Parathyroid adenoma (tissue), 2 donors: ENCODE results near the gene GRID1.
"Not testable (repeated sequence)": the region's sequence is repeated elsewhere in the genome, so short reads cannot be mapped to it uniquely, and the experiment has no call there.

ENCODE experiments used
- H2AFZ ChIP-seq: fragments of 300-600 bp; sonication (generic); one replicate; pipeline ENCODE4 v1.7.0; 2017; ENCODE audit warnings: antibody characterized with exemption, mild to moderate bottlenecking
- H3K27ac ChIP-seq: fragments of 300-600 bp; sonication (generic); one replicate; pipeline ENCODE4 v1.7.0; 2017
- H3K27me3 ChIP-seq: fragments of 300-600 bp; sonication (generic); one replicate; pipeline ENCODE4 v1.7.0; 2017; ENCODE audit warnings: low read length; ENCODE audit not compliant: control insufficient read depth, insufficient read depth
- H3K36me3 ChIP-seq: fragments of 300-600 bp; sonication (generic); one replicate; pipeline ENCODE4 v1.7.0; 2017; ENCODE audit warnings: low read length; ENCODE audit not compliant: control insufficient read depth, insufficient read depth
- H3K4me1 ChIP-seq: fragments of 300-600 bp; sonication (generic); one replicate; pipeline ENCODE4 v1.7.0; 2017; ENCODE audit warnings: control low read depth
- H3K4me2 ChIP-seq: fragments of 300-600 bp; sonication (generic); one replicate; pipeline ENCODE4 v1.7.0; 2017; ENCODE audit warnings: low read length
- H3K4me3 ChIP-seq: fragments of 300-600 bp; sonication (generic); one replicate; pipeline ENCODE4 v1.7.0; 2017; ENCODE audit warnings: low read depth, low read length
- H3K79me2 ChIP-seq: fragments of 300-600 bp; sonication (generic); one replicate; pipeline ENCODE4 v1.7.0; 2017; ENCODE audit warnings: control low read depth
- H3K9ac ChIP-seq: fragments of 300-600 bp; sonication (generic); one replicate; pipeline ENCODE4 v1.7.0; 2017; ENCODE audit warnings: mild to moderate bottlenecking
- H3K9me3 ChIP-seq: fragments of 300-600 bp; sonication (generic); one replicate; pipeline ENCODE4 v1.7.0; 2017; ENCODE audit warnings: low read length; ENCODE audit not compliant: control insufficient read depth
- TF ChIP-seq, protein P1 (sequence below): fragments of 300-600 bp; sonication (generic); IDR thresholded peaks from one replicate; pipeline ENCODE4 v1.7.0; 2017; ENCODE audit warnings: antibody characterized with exemption, mild to moderate bottlenecking
- donor health status: primary hyperparathyroidism.

GRID1 gene

GRCh38 chr10:86079088-86079487 lies 287.5 kb downstream of the GRID1 start:
- TF ChIP-seq, protein P1, sequence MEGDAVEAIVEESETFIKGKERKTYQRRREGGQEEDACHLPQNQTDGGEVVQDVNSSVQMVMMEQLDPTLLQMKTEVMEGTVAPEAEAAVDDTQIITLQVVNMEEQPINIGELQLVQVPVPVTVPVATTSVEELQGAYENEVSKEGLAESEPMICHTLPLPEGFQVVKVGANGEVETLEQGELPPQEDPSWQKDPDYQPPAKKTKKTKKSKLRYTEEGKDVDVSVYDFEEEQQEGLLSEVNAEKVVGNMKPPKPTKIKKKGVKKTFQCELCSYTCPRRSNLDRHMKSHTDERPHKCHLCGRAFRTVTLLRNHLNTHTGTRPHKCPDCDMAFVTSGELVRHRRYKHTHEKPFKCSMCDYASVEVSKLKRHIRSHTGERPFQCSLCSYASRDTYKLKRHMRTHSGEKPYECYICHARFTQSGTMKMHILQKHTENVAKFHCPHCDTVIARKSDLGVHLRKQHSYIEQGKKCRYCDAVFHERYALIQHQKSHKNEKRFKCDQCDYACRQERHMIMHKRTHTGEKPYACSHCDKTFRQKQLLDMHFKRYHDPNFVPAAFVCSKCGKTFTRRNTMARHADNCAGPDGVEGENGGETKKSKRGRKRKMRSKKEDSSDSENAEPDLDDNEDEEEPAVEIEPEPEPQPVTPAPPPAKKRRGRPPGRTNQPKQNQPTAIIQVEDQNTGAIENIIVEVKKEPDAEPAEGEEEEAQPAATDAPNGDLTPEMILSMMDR = no peak
- H3K27ac ChIP-seq = no peak overlapping the region
- H3K36me3 ChIP-seq = no peaks in the 10 kb centered on the region

DNA sequence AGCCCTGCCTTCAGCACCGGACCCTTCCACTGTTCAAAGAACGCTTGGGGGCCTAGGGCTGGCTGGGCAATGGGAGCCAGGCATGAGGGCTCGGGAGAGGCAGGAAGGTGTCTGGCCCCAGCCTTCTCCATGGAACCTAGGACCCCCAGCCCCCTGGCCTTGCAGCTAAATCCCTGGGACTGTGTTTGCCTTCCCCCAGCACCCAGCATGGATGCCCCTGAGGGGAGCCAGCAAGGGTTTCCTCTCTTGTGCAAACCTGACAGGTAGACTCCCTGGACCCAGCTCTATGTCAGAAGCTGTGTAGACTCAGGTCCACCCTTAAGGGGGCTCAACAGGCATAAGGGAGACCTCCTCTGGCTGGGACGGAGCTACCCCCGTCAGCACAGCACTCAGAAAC lies 288.0 kb downstream of the GRID1 start:
- TF ChIP-seq, protein P1 = no peak

More at GRCh38 chr10:86079088-86079487, 287.5 kb downstream of the GRID1 start:
- no peaks in the 10 kb centered on the region for H3K27me3 ChIP-seq
- no peaks in the 10 kb centered on the region for H3K9me3 ChIP-seq
- H2AFZ ChIP-seq = no peak overlapping the region
- no peaks in the 10 kb centered on the region for H3K4me1 ChIP-seq
- H3K4me3 ChIP-seq = no peak overlapping the region
- H3K9ac ChIP-seq = no peak overlapping the region
- no peak overlapping the region for H3K4me2 ChIP-seq
- H3K79me2 ChIP-seq = no peaks in the 10 kb centered on the region

GRCh38 chr10:86077871-86078638 lies 288.5 kb downstream of the GRID1 start:
- no peaks in the 10 kb centered on the region for H3K4me1 ChIP-seq
- TF ChIP-seq, protein P1 = no peak
- no peak overlapping the region for H3K4me2 ChIP-seq
- no peaks in the 10 kb centered on the region for H3K9me3 ChIP-seq
- no peak overlapping the region for H3K9ac ChIP-seq
- H3K4me3 ChIP-seq = no peak overlapping the region
- H2AFZ ChIP-seq = no peak overlapping the region
- no peaks in the 10 kb centered on the region for H3K36me3 ChIP-seq
- H3K79me2 ChIP-seq = no peaks in the 10 kb centered on the region
- H3K27me3 ChIP-seq = no peaks in the 10 kb centered on the region
- no peak overlapping the region for H3K27ac ChIP-seq

More for the DNA sequence above, 288.0 kb downstream of the GRID1 start:
- Histone ChIP-seq H3K27me3 (no peaks in the 10 kb centered on the region), H3K4me1 (no peaks in the 10 kb centered on the region), H3K36me3 (no peaks in the 10 kb centered on the region), H3K4me3 (no peak overlapping the region), H3K79me2 (no peaks in the 10 kb centered on the region), H3K9ac (no peak overlapping the region), H3K9me3 (no peaks in the 10 kb centered on the region), H2AFZ (no peak overlapping the region), H3K4me2 (no peak overlapping the region), H3K27ac (no peak overlapping the region)

DNA sequence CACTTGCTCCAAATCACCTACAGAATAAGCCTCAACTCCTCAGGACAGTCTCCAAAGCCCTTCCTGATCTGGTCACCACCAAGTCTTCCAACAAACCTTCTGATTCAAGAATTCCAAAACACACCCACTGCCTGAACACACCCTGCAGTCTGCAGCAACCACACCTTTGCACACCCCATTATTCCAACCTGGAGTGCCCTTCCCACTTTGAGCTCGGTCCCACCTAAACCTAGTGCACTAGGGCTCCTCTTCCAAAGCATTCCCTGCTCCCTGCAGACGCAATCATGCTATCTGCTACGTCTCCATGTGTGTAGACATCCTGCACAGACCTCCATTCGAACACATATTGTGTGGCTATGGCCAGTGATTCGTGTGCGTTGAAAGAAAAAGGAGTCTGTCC lies 289.3 kb downstream of the GRID1 start:
- H3K27me3 ChIP-seq = no peaks in the 10 kb centered on the region
- no peak overlapping the region for H3K4me2 ChIP-seq
- no peak overlapping the region for H3K9ac ChIP-seq
- no peak overlapping the region for H2AFZ ChIP-seq
- no peak overlapping the region for H3K27ac ChIP-seq
- H3K36me3 ChIP-seq = no peaks in the 10 kb centered on the region
- H3K4me1 ChIP-seq = no peaks in the 10 kb centered on the region
- H3K9me3 ChIP-seq = no peaks in the 10 kb centered on the region
- TF ChIP-seq, protein P1 = no peak
- no peaks in the 10 kb centered on the region for H3K79me2 ChIP-seq
- no peak overlapping the region for H3K4me3 ChIP-seq

DNA sequence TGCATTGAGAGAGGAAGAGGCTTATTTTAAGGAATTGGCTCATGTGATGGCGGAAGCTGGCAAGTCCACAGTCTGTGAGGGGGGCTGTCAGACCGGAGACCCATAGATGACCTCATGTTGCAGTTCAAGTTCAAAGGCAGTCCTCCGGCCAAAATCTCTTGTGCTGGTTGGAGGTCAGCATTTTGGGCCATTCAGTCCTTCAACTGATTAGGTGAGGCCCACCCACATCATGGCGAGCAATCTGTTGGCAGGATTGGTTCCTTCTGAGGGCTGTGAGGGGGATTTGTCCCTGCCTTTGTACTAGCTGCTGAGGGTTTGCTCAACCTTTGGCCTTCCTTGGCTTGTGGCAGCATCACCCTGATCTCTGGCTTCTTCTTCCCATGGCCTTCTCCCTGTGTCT lies 290.1 kb downstream of the GRID1 start:
- not testable (repeated sequence) for H3K27me3 ChIP-seq, H3K4me1 ChIP-seq, H3K27ac ChIP-seq, H3K9ac ChIP-seq, H3K4me2 ChIP-seq, H3K9me3 ChIP-seq, H3K4me3 ChIP-seq, H3K79me2 ChIP-seq, H3K36me3 ChIP-seq, H2AFZ ChIP-seq
